SK-N-SH treated with all-trans-retinoic acid at 6 μM for 48 hours (cell line): ENCODE results near the gene ITPR2.
A peak's percentile ranks its signal among the peaks of the same experiment; 100 is the strongest.

Experiments
- ATAC-seq: fragments of 200-7000 bp; cut with Tn5 transposase; 3 replicates; pipeline ENCODE4 v1.9.1; 2020; ENCODE audit warnings: mild to moderate bottlenecking, moderate library complexity
- ARNTL ChIP-seq: fragments of 450-650 bp; formaldehyde crosslinking; IDR thresholded peaks from 2 replicates; pipeline ENCODE4 v1.5.0; 2020; ENCODE audit warnings: low read depth, mild to moderate bottlenecking, moderate library complexity, borderline replicate concordance
- CSDC2 ChIP-seq: fragments of 250-450 bp; sonication (Bioruptor Pico); IDR thresholded peaks from 2 replicates; pipeline ENCODE4 v1.5.0; 2020; ENCODE audit warnings: mild to moderate bottlenecking, moderate library complexity
- CSRNP3 ChIP-seq: fragments of 250-450 bp; sonication (Bioruptor Pico); IDR thresholded peaks from 2 replicates; pipeline ENCODE4 v1.5.1; 2021; ENCODE audit warnings: mild to moderate bottlenecking, moderate library complexity
- ESRRG ChIP-seq: fragments of 250-450 bp; sonication (Bioruptor Pico); IDR thresholded peaks from 2 replicates; pipeline ENCODE4 v1.6.1; 2021; ENCODE audit warnings: mild to moderate bottlenecking
- GLIS3 ChIP-seq: fragments of 250-450 bp; sonication (Bioruptor Pico); IDR thresholded peaks from 2 replicates; pipeline ENCODE4 v1.5.0; 2020; ENCODE audit warnings: mild to moderate bottlenecking, moderate library complexity
- ISL1 ChIP-seq: fragments of 250-450 bp; sonication (Bioruptor Pico); IDR thresholded peaks from 2 replicates; pipeline ENCODE4 v2.1.2; 2022; ENCODE audit warnings: mild to moderate bottlenecking, moderate library complexity
- OSR1 ChIP-seq: fragments of 250-450 bp; sonication (Bioruptor Pico); IDR thresholded peaks from 2 replicates; pipeline ENCODE4 v1.8.0; 2022; ENCODE audit warnings: moderate library complexity, mild to moderate bottlenecking, inconsistent platforms
- PATZ1 ChIP-seq: fragments of 250-450 bp; sonication (Bioruptor Pico); IDR thresholded peaks from 2 replicates; pipeline ENCODE4 v1.8.0; 2020; ENCODE audit warnings: mild to moderate bottlenecking, moderate library complexity, borderline replicate concordance
- RARB ChIP-seq: fragments of 250-450 bp; sonication (Bioruptor Pico); IDR thresholded peaks from 2 replicates; pipeline ENCODE4 v1.8.0; 2021; ENCODE audit warnings: mild to moderate bottlenecking, moderate library complexity
- SNAI2 ChIP-seq: fragments of 250-450 bp; sonication (Bioruptor Pico); IDR thresholded peaks from 2 replicates; pipeline ENCODE4 v1.5.0; 2020; ENCODE audit warnings: mild to moderate bottlenecking, moderate library complexity
- TCF4 ChIP-seq: fragments of 250-450 bp; sonication (Bioruptor Pico); IDR thresholded peaks from 2 replicates; pipeline ENCODE4 v1.8.0; 2021; ENCODE audit warnings: mild to moderate bottlenecking, moderate library complexity, borderline replicate concordance
- TOX ChIP-seq: fragments of 250-450 bp; sonication (Bioruptor Pico); IDR thresholded peaks from 2 replicates; pipeline ENCODE4 v1.8.0; 2021; ENCODE audit warnings: mild to moderate bottlenecking, moderate library complexity, borderline replicate concordance
- ZFP3 ChIP-seq: fragments of 250-450 bp; sonication (Bioruptor Pico); IDR thresholded peaks from 2 replicates; pipeline ENCODE4 v1.5.0; 2020; ENCODE audit warnings: mild to moderate bottlenecking, moderate library complexity
- ZNF70 ChIP-seq: fragments of 450-650 bp; formaldehyde crosslinking; IDR thresholded peaks from 2 replicates; pipeline ENCODE4 v1.5.0; 2020; ENCODE audit warnings: mild to moderate bottlenecking, moderate library complexity
- ZNF8 ChIP-seq: fragments of 450-650 bp; formaldehyde crosslinking; IDR thresholded peaks from 2 replicates; pipeline ENCODE4 v1.5.0; 2020; ENCODE audit warnings: mild to moderate bottlenecking, moderate library complexity
- TF ChIP-seq, protein P1 (sequence below): fragments of 250-450 bp; sonication (Bioruptor Pico); IDR thresholded peaks from 2 replicates; pipeline ENCODE4 v1.5.0; 2020; ENCODE audit warnings: mild to moderate bottlenecking, moderate library complexity
- TF ChIP-seq, protein P2 (sequence below): fragments of 250-450 bp; sonication (Bioruptor Pico); IDR thresholded peaks from 2 replicates; pipeline ENCODE4 v1.8.0; 2021; ENCODE audit warnings: low read depth, mild to moderate bottlenecking, moderate library complexity, borderline replicate concordance
- TF ChIP-seq, protein P3 (sequence below): fragments of 250-450 bp; sonication (Bioruptor Pico); IDR thresholded peaks from 2 replicates; pipeline ENCODE4 v1.5.1; 2020; ENCODE audit warnings: low read depth, mild to moderate bottlenecking, moderate library complexity

ITPR2 gene

DNA sequence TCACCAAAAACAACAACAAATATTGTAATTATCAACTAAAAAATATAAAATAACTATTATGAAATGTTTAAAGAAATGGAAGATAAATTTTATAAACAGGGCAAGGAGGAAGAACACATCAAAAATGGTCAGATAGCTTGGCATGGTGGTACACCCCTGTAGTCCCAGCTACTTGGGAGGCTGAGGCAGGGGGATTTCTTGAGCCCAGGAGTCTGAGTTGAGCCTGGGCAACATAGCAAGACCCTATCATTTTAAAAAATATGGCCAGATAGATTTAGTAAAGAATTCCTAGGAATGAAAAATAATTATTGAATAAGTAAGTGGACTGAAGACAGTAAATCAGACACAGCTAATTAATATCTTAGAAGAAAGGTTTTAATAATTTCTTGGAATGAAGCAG, 32.6 kb downstream of the ITPR2 start:
- no peak for ATAC-seq

GRCh38 chr12:26799741-26800140, 33.3 kb downstream of the ITPR2 start:
- no peak for TF ChIP-seq ZNF8
- no peak for TF ChIP-seq ZNF70
- TF ChIP-seq, protein P1, sequence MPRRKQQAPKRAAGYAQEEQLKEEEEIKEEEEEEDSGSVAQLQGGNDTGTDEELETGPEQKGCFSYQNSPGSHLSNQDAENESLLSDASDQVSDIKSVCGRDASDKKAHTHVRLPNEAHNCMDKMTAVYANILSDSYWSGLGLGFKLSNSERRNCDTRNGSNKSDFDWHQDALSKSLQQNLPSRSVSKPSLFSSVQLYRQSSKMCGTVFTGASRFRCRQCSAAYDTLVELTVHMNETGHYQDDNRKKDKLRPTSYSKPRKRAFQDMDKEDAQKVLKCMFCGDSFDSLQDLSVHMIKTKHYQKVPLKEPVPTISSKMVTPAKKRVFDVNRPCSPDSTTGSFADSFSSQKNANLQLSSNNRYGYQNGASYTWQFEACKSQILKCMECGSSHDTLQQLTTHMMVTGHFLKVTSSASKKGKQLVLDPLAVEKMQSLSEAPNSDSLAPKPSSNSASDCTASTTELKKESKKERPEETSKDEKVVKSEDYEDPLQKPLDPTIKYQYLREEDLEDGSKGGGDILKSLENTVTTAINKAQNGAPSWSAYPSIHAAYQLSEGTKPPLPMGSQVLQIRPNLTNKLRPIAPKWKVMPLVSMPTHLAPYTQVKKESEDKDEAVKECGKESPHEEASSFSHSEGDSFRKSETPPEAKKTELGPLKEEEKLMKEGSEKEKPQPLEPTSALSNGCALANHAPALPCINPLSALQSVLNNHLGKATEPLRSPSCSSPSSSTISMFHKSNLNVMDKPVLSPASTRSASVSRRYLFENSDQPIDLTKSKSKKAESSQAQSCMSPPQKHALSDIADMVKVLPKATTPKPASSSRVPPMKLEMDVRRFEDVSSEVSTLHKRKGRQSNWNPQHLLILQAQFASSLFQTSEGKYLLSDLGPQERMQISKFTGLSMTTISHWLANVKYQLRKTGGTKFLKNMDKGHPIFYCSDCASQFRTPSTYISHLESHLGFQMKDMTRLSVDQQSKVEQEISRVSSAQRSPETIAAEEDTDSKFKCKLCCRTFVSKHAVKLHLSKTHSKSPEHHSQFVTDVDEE (CRISPR knock-in tag) = no peak
- TF ChIP-seq, protein P2, sequence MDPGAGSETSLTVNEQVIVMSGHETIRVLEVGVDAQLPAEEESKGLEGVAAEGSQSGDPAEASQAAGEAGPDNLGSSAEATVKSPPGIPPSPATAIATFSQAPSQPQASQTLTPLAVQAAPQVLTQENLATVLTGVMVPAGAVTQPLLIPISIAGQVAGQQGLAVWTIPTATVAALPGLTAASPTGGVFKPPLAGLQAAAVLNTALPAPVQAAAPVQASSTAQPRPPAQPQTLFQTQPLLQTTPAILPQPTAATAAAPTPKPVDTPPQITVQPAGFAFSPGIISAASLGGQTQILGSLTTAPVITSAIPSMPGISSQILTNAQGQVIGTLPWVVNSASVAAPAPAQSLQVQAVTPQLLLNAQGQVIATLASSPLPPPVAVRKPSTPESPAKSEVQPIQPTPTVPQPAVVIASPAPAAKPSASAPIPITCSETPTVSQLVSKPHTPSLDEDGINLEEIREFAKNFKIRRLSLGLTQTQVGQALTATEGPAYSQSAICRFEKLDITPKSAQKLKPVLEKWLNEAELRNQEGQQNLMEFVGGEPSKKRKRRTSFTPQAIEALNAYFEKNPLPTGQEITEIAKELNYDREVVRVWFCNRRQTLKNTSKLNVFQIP (CRISPR knock-in tag) = no peak
- no peak for TF ChIP-seq TCF4
- TF ChIP-seq CSDC2 (CRISPR knock-in tag) = no peak
- TF ChIP-seq, all 23 proteins: peak for 0
- ATAC-seq = no peak

More for the DNA sequence above, 32.6 kb downstream of the ITPR2 start:
- no peak for TF ChIP-seq CSRNP3 (CRISPR knock-in tag)
- no peak for TF ChIP-seq TCF4

DNA sequence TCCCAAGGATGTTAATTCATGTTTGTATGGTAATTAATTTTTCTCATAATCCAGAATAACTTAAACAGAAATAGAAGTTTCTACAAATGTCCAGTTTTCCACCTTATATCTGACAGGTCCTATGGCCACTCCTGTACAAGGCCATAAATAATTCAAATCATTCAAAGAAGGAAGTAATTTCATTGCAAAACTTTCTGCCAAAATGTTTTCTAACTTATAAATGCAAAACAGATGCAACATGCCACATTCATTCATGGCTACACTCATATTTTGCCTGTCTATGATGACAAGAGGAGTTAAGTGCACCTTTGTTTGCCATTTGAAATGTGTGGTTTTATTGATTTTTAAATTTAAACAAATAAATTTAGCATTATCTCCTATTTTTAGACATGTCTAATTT, 34.4 kb downstream of the ITPR2 start:
- peak; percentile 47 for ATAC-seq
- TF ChIP-seq TCF4 (no peak), ZFP3 (no peak), SNAI2 (no peak), ARNTL (CRISPR knock-in tag) (no peak), RARB (CRISPR knock-in tag) (no peak), ESRRG (CRISPR knock-in tag) (no peak), ISL1 (0 out of 2 replicates have a peak, but pooled peaks have one; percentile 24), TOX (CRISPR knock-in tag) (peak; percentile 18; the same call in 1 of the 2 replicates), OSR1 (CRISPR knock-in tag) (no peak), ZNF8 (no peak), GLIS3 (CRISPR knock-in tag) (no peak), CSRNP3 (CRISPR knock-in tag) (no peak), PATZ1 (CRISPR knock-in tag) (no peak)
- TF ChIP-seq, protein P3, sequence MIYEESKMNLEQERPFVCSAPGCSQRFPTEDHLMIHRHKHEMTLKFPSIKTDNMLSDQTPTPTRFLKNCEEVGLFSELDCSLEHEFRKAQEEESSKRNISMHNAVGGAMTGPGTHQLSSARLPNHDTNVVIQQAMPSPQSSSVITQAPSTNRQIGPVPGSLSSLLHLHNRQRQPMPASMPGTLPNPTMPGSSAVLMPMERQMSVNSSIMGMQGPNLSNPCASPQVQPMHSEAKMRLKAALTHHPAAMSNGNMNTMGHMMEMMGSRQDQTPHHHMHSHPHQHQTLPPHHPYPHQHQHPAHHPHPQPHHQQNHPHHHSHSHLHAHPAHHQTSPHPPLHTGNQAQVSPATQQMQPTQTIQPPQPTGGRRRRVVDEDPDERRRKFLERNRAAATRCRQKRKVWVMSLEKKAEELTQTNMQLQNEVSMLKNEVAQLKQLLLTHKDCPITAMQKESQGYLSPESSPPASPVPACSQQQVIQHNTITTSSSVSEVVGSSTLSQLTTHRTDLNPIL (CRISPR knock-in tag) = no peak
- TF ChIP-seq, protein P1 (CRISPR knock-in tag) = no peak
